GM23248 (cell line): ENCODE measurements around the gene SYNE2. TPM values are rescaled to one million over a fixed set of nuclear protein-coding genes. Genes with fewer than 3 reads are reported as not detected.
A peak's percentile ranks its signal among the peaks of the same experiment; 100 is the strongest.

Experiments
- DNase-seq: peaks from one replicate; pipeline ENCODE4 v3.0.0-alpha.2; 2015
- H2AFZ ChIP-seq: fragments of 200-600 bp; sonication (generic); 2 replicates; pipeline ENCODE4 v1.6.1; 2016; ENCODE audit warnings: antibody characterized with exemption
- H3F3A ChIP-seq: fragments of 200-600 bp; sonication (generic); 2 replicates; pipeline ENCODE4 v1.6.1; 2016; ENCODE audit warnings: mild to moderate bottlenecking, antibody characterized with exemption, mixed run types; ENCODE audit not compliant: insufficient read depth
- H3K27ac ChIP-seq: fragments of 200-600 bp; sonication (generic); 2 replicates; pipeline ENCODE4 v1.5.1; 2016; ENCODE audit warnings: mild to moderate bottlenecking
- H3K27me3 ChIP-seq: fragments of 200-600 bp; sonication (generic); replicated peaks from 2 replicates; pipeline ENCODE4 v1.6.1; 2016; ENCODE audit warnings: mild to moderate bottlenecking; ENCODE audit not compliant: insufficient read depth
- H3K36me3 ChIP-seq: fragments of 200-600 bp; sonication (generic); 2 replicates; pipeline ENCODE4 v1.6.1; 2016; ENCODE audit warnings: low read depth, mild to moderate bottlenecking
- H3K4me1 ChIP-seq: fragments of 200-600 bp; sonication (generic); 2 replicates; pipeline ENCODE4 v1.6.1; 2016; ENCODE audit warnings: mild to moderate bottlenecking; ENCODE audit not compliant: insufficient read depth
- H3K4me2 ChIP-seq: fragments of 200-600 bp; sonication (generic); one replicate; pipeline ENCODE4 v1.6.1; 2016; ENCODE audit warnings: mild to moderate bottlenecking; ENCODE audit not compliant: unreplicated experiment
- H3K4me3 ChIP-seq: fragments of 200-600 bp; sonication (generic); 2 replicates; pipeline ENCODE4 v1.5.1; 2016; ENCODE audit warnings: mild to moderate bottlenecking
- H3K79me2 ChIP-seq: fragments of 200-600 bp; sonication (generic); 2 replicates; pipeline ENCODE4 v1.6.1; 2016; ENCODE audit warnings: mild to moderate bottlenecking; ENCODE audit not compliant: insufficient read depth
- H3K9ac ChIP-seq: fragments of 200-600 bp; sonication (generic); 2 replicates; pipeline ENCODE4 v1.6.1; 2016; ENCODE audit warnings: mild to moderate bottlenecking
- H3K9me2 ChIP-seq: fragments of 200-600 bp; sonication (generic); 2 replicates; pipeline ENCODE4 v1.6.1; 2016; ENCODE audit warnings: mixed run types, mild to moderate bottlenecking, moderate library complexity; ENCODE audit not compliant: insufficient read depth
- H3K9me3 ChIP-seq: fragments of 200-600 bp; sonication (generic); one replicate; pipeline ENCODE4 v1.6.1; 2017; ENCODE audit warnings: low read depth
- H4K20me1 ChIP-seq: fragments of 200-600 bp; sonication (generic); 2 replicates; pipeline ENCODE4 v1.6.0; 2016; ENCODE audit not compliant: insufficient read depth
- EZH2 ChIP-seq: fragments of 200-600 bp; sonication (generic); IDR thresholded peaks from 2 replicates; pipeline ENCODE4 v1.6.1; 2018; ENCODE audit warnings: antibody characterized with exemption, mild to moderate bottlenecking; ENCODE audit not compliant: insufficient read depth, poor library complexity, severe bottlenecking
- EZH2phosphoT487 ChIP-seq: fragments of 200-600 bp; sonication (generic); IDR thresholded peaks from 2 replicates; pipeline ENCODE4 v1.6.1; 2018; ENCODE audit warnings: antibody characterized with exemption, moderate library complexity, mild to moderate bottlenecking, low read depth; ENCODE audit not compliant: insufficient read depth
- WGBS, 2 experiments: methylation state at CpG; one replicate each; pipeline ENCODE4 v1.1.6; 2015 to 2017; ENCODE audit warnings: low lambda C conversion rate in 2 of 2, low coverage in 1 of 2; ENCODE audit errors: missing lambda C conversion rate in 2 of 2; 5-methylcytosine and 5-hydroxymethylcytosine counted together
- in situ Hi-C: fragments of 300-500 bp; cut with MboI; formaldehyde crosslinking; loops from 2 replicates; pipeline ENCODE4 v1.15.0; 2020
- polyA plus RNA-seq: library from polyadenylated mRNA; unstranded; fragments of >200 nt; fragmentation: Nextera tagmentation; extraction: Ambion mirVana; gene quantifications from 2 replicates; pipeline ENCODE4 v1.2.1, GENCODE V29; 2016
- total RNA-seq: library from RNA; depleted of rRNA; stranded (reverse); fragments of >200 nt; shearing (Covaris generic); gene quantifications from 2 replicates; pipeline ENCODE4 v1.2.3, GENCODE V29; 2014

SYNE2 gene
- total and polyA plus RNA-seq, 2 experiments from 2014 or later: 2.8 to 4.4 TPM

DNA sequence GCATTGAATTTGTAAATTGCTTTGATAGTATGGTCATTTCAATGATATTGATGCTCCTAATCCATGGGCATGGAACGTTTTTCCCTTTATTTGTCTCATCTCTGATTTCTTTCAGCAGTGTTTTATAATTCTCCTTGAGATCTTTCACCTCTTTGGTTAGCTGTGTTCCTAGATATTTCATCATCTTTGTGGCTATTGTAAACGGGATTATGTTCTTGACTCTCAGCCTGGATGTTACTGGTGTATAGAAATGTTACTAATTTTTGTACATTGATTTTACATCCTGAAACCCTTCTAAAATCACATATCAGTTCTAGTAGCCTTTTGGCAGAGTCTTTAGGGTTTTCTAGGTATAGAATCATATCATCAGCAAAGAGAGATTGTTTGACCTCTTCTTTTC, 52.6 kb downstream of the SYNE2 start:
- Histone ChIP-seq H2AFZ (no peak overlapping the region), H3K9me3 (no peaks in the 10 kb centered on the region), H3K36me3 (no peaks in the 10 kb centered on the region), H3F3A (no peaks in the 10 kb centered on the region), H3K9ac (no peak overlapping the region), H3K27ac (no peak overlapping the region), H3K9me2 (no peaks in the 10 kb centered on the region), H3K4me1 (peaks cover 27% of the 10 kb centered on the region), H3K4me2 (no peak overlapping the region), H3K4me3 (no peak overlapping the region), H3K27me3 (no peaks in the 10 kb centered on the region), H4K20me1 (no peaks in the 10 kb centered on the region), H3K79me2 (no peaks in the 10 kb centered on the region)
- TF ChIP-seq EZH2: no peak
- TF ChIP-seq EZH2phosphoT487: no peak
- WGBS, 2 experiments: 67 to 68% methylated on average over 2 of the region's 2 CpGs
- DNase-seq: no peak
- in situ Hi-C loops: no loop called here

DNA sequence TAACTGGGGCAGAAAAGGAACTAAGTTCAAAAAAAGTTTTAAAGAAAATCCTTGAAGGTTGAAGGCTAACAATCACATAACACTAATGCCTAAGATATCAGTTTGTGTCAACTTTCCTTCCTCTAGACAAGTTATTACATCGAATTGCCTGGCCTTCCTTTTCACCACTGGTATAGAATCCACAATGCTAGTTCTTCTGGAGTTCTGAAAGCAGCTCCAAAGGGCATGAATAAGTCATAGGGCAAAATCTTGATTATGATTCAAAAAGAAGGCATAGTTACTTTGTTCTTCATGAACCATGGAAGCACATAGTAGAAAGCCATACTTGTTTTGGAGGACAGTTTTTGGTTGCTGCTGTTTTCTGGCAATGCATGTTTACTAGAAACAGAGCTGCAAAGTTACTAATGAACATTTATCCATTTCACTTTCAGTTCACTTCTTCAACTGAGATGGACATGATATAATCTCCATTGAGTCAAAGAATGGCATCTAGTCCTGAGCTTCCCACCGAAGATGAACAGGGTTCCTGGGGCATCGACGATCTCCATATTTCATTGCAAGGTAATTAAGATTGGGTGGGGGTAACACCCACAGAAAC, 56.0 kb downstream of the SYNE2 start:
- Histone ChIP-seq H3K36me3 (no peaks in the 10 kb centered on the region), H3K27ac (no peak overlapping the region), H3K9me2 (no peaks in the 10 kb centered on the region), H3F3A (no peaks in the 10 kb centered on the region), H2AFZ (peak overlapping the region; percentile 49; the same call in 1 of the 2 replicates), H3K79me2 (no peaks in the 10 kb centered on the region), H3K9me3 (no peaks in the 10 kb centered on the region), H3K27me3 (no peaks in the 10 kb centered on the region), H3K4me1 (peaks cover 24% of the 10 kb centered on the region), H3K4me2 (peak overlapping the region; percentile 44), H3K9ac (no peak overlapping the region), H3K4me3 (no peak overlapping the region), H4K20me1 (no peaks in the 10 kb centered on the region)
- DNase-seq: no peak
- in situ Hi-C loops: no loop called here
- TF ChIP-seq EZH2 (no peak), EZH2phosphoT487 (no peak)
- 92 to 96% methylated on average over 4 of the region's 4 CpGs for WGBS, 2 experiments

DNA sequence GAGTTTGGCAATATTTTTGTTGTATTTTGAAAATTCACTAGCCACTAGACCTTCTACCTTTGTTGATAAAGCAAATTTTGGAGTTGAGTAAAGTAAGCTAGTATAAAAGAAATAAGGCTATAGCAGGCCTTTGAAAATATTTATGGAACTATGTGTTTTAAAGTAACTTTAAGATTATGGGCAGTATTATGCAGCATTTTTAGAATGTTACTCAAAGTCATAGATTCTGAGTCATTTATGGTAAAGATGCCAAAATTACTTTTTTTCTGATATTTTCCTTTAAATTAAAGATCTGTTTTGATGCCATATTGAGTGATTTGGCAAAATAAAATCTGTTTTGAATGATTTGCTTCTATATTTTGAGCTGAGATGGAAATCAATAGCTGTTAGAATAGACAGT, 57.2 kb downstream of the SYNE2 start:
- H3K27ac ChIP-seq: no peak overlapping the region
- no peaks in the 10 kb centered on the region for H3K36me3 ChIP-seq
- H3K9me2 ChIP-seq: no peaks in the 10 kb centered on the region
- no peak overlapping the region for H2AFZ ChIP-seq
- H3K9me3 ChIP-seq: no peaks in the 10 kb centered on the region
- H3K4me3 ChIP-seq: no peak overlapping the region
- no peak overlapping the region for H3K9ac ChIP-seq
- H3F3A ChIP-seq: no peaks in the 10 kb centered on the region
- DNase-seq: peak; percentile 35
- H4K20me1 ChIP-seq: no peaks in the 10 kb centered on the region
- H3K4me2 ChIP-seq: no peak overlapping the region
- H3K27me3 ChIP-seq: no peaks in the 10 kb centered on the region
- no peaks in the 10 kb centered on the region for H3K79me2 ChIP-seq
- TF ChIP-seq EZH2 (no peak), EZH2phosphoT487 (no peak)
- in situ Hi-C loops: no loop called here
- peaks cover 24% of the 10 kb centered on the region for H3K4me1 ChIP-seq

DNA sequence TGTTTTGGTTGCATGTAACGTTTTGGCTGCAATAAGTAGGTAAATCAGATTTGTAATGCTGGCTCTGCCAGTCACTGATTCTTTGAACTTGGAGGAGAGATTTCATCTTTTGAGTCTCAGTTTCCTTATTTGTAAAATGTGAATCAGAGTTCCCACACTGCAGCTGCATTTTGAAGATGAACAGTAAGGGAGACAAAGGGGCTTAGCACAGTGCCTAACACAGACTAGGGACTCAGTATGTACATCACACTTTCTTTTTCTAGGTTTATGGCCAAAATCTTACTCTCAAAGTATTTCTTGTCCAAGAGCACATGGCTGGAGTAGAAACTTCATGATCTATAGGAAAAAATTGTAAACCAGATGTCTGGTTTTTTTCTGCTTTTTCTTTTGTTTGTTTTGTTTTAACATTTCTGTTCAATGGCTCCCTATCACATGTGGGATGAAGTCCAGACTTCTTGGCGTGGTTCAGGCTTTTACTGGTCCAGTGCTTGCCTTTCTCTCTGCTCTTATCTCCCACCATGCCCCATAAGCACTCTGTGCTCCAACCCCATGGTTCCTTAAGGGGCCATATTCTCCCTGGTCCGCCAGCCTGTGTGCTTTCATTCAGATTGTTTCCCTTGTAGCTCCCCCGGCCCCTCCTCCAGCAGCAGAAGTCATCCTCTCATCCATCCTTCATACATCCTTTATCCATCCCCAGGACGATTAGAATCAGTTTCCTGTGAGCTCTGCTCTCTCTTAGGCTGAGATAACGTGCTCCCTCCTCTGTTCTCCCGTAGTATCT, 58.0 kb downstream of the SYNE2 start:
- WGBS, 2 experiments: 89% methylated on average over 7 of the region's 7 CpGs
- Histone ChIP-seq H3K36me3 (no peaks in the 10 kb centered on the region), H3K79me2 (no peaks in the 10 kb centered on the region), H2AFZ (no peak overlapping the region), H3K27me3 (no peaks in the 10 kb centered on the region), H3K4me3 (no peak overlapping the region), H3F3A (no peaks in the 10 kb centered on the region), H3K4me1 (peaks cover 24% of the 10 kb centered on the region), H3K27ac (no peak overlapping the region), H4K20me1 (no peaks in the 10 kb centered on the region), H3K4me2 (no peak overlapping the region), H3K9me2 (no peaks in the 10 kb centered on the region), H3K9me3 (no peaks in the 10 kb centered on the region), H3K9ac (no peak overlapping the region)
- in situ Hi-C loops: no loop called here
- TF ChIP-seq EZH2phosphoT487: no peak
- no peak for TF ChIP-seq EZH2
- peak; percentile 8 for DNase-seq
